GM12878 (cell line): ENCODE results near the gene SRD5A1. TPM values are rescaled to one million over a fixed set of nuclear protein-coding genes. Genes with fewer than 3 reads are reported as not detected.
A peak's percentile ranks its signal among the peaks of the same experiment; 100 is the strongest.

Experiments
- ATAC-seq: fragments of 200-7000 bp; cut with Tn5 transposase; 3 replicates; pipeline ENCODE4 v1.9.1; 2020; ENCODE audit warnings: mild to moderate bottlenecking, moderate library complexity
- BruUV-seq: library from RNA; stranded (reverse); fragments of 400-500 nt; replicated peaks from 2 replicates; lab custom pipeline; 2021; lab: Mats Ljungman, UMichigan
- CTCF ChIA-PET: fragments of 300-600 bp; sonication (Branson Sonifier 250); formaldehyde crosslinking; extraction: SDS; loops from one replicate; lab custom pipeline; 2021; ENCODE audit warnings: inconsistent platforms; lab: Yijun Ruan, JAX
- POLR2A ChIA-PET: fragments of 350-600 bp; formaldehyde crosslinking; extraction: SDS; loops from one replicate; lab custom pipeline; 2021; ENCODE audit warnings: inconsistent platforms; lab: Charles Lee
- RAD21 ChIA-PET: fragments of 300-600 bp; sonication (Branson Sonifier 250); formaldehyde crosslinking; loops from one replicate; lab custom pipeline; 2023; ENCODE audit warnings: antibody characterized with exemption; ENCODE audit not compliant: unreplicated experiment; lab: Charles Lee
- SMC1A ChIA-PET: fragments of 300-600 bp; sonication (Branson Sonifier 250); formaldehyde crosslinking; loops from one replicate; lab custom pipeline; 2023; ENCODE audit not compliant: unreplicated experiment, uncharacterized antibody; lab: Charles Lee
- DNase-seq: peaks from one replicate; pipeline ENCODE4 v3.0.0-alpha.2; 2011; ENCODE audit warnings: low read depth, low spot score
- FAIRE-seq: peaks from 3 replicates; lab custom pipeline; 2011; peaks lifted over from hg19 to GRCh38; lab: Jason Lieb, UNC
- H2AFZ ChIP-seq: 2 replicates; pipeline ENCODE4 v1.6.0; 2011; ENCODE audit warnings: low read depth, low read length, control low read depth; ENCODE audit not compliant: control insufficient read depth
- H3K27ac ChIP-seq: 2 replicates; pipeline ENCODE4 v1.5.1; 2011; ENCODE audit warnings: control low read depth; ENCODE audit not compliant: control insufficient read depth, insufficient read depth
- H3K27me3 ChIP-seq, 2 experiments: replicated peaks in 1 of 2; 2 replicates each; pipeline versions ENCODE4 v1.6.0 to v1.6.1; 2011; ENCODE audit warnings: low read length in 1 of 2; ENCODE audit not compliant: control insufficient read depth in 2 of 2, insufficient read depth in 2 of 2
- H3K36me3 ChIP-seq, 2 experiments: 2 replicates each; pipeline ENCODE4 v1.5.1; 2011; ENCODE audit warnings: low read length in 1 of 2; ENCODE audit not compliant: control insufficient read depth in 2 of 2, insufficient read depth in 2 of 2
- H3K4me1 ChIP-seq: 2 replicates; pipeline ENCODE4 v1.6.1; 2011; ENCODE audit warnings: mild to moderate bottlenecking, low read length, moderate library complexity, mixed read lengths; ENCODE audit not compliant: control insufficient read depth, insufficient read depth
- H3K4me2 ChIP-seq: 2 replicates; pipeline ENCODE4 v1.6.0; 2011; ENCODE audit warnings: control low read depth; ENCODE audit not compliant: control insufficient read depth, insufficient read depth
- H3K4me3 ChIP-seq: fragments of 200-600 bp; sonication (generic); 2 replicates; pipeline ENCODE4 v1.5.1; 2016
- H3K79me2 ChIP-seq: 2 replicates; pipeline ENCODE4 v1.6.0; 2011; ENCODE audit warnings: low read length; ENCODE audit not compliant: control insufficient read depth, insufficient read depth
- H3K9ac ChIP-seq: 2 replicates; pipeline ENCODE4 v1.8.0; 2011; ENCODE audit warnings: low read length, control low read depth, mixed read lengths; ENCODE audit not compliant: control insufficient read depth, insufficient read depth
- H3K9me3 ChIP-seq: replicated peaks from 3 replicates; pipeline ENCODE4 v1.5.1; 2011; ENCODE audit warnings: mild to moderate bottlenecking, low read length; ENCODE audit not compliant: control insufficient read depth, insufficient read depth
- H4K20me1 ChIP-seq: 2 replicates; pipeline ENCODE4 v1.6.0; 2011; ENCODE audit not compliant: control insufficient read depth, insufficient read depth
- ASH2L ChIP-seq: fragments of 300-600, 200-600 bp; sonication (generic); IDR thresholded peaks from 2 replicates; pipeline ENCODE4 v1.6.1; 2017; ENCODE audit warnings: low read depth, mild to moderate bottlenecking, borderline replicate concordance
- BACH1 ChIP-seq: fragments of 450-650 bp; IDR thresholded peaks from 2 replicates; pipeline ENCODE4 v1.6.1; 2017; ENCODE audit warnings: mild to moderate bottlenecking, borderline replicate concordance
- BRCA1 ChIP-seq: IDR thresholded peaks from 2 replicates; pipeline ENCODE4 v1.6.1; 2011; ENCODE audit warnings: low read depth, low read length, improper control_type of control experiment
- CREM ChIP-seq: IDR thresholded peaks from 2 replicates; pipeline ENCODE4 v1.6.1; 2014; ENCODE audit warnings: antibody characterized with exemption, low read depth
- EP300 ChIP-seq, 2 experiments: fragments of 150-350 bp in 1 of 2; IDR thresholded peaks; 2 replicates each; pipeline ENCODE4 v1.6.1; 2011 to 2012; ENCODE audit warnings: low read depth in 2 of 2, low read length in 2 of 2, borderline replicate concordance in 1 of 2, improper control_type of control experiment in 1 of 2, inconsistent platforms in 1 of 2; ENCODE audit not compliant: control insufficient read depth in 1 of 2
- IKZF1 ChIP-seq: fragments of 450-650 bp; conservative IDR thresholded peaks from 2 replicates; pipeline ENCODE4 v1.6.1; 2017; ENCODE audit warnings: antibody characterized with exemption, mild to moderate bottlenecking
- MAX ChIP-seq: IDR thresholded peaks from 2 replicates; pipeline ENCODE4 v1.6.1; 2012; ENCODE audit warnings: low read depth, low read length, improper control_type of control experiment
- MEF2B ChIP-seq: fragments of 450-650 bp; IDR thresholded peaks from 2 replicates; pipeline ENCODE4 v1.6.1; 2018; ENCODE audit warnings: mild to moderate bottlenecking, moderate library complexity; ENCODE audit not compliant: partially characterized antibody, poor library complexity, severe bottlenecking
- MYB ChIP-seq: fragments of 150-350 bp; IDR thresholded peaks from 2 replicates; pipeline ENCODE4 v1.6.1; 2014; ENCODE audit warnings: mild to moderate bottlenecking, low read depth, low read length, borderline replicate concordance
- NR2C1 ChIP-seq: fragments of 450-650 bp; IDR thresholded peaks from 2 replicates; pipeline ENCODE4 v1.6.1; 2017; ENCODE audit warnings: antibody characterized with exemption, mild to moderate bottlenecking, moderate library complexity
- POU2F2 ChIP-seq: IDR thresholded peaks from 3 replicates; pipeline ENCODE4 v1.6.1; 2011; ENCODE audit warnings: low read depth, mild to moderate bottlenecking, low read length, borderline replicate concordance
- RUNX3 ChIP-seq: IDR thresholded peaks from 2 replicates; pipeline ENCODE4 v1.6.1; 2012; ENCODE audit warnings: low read length, inconsistent platforms
- SKIL ChIP-seq: fragments of 450-650 bp; IDR thresholded peaks from 2 replicates; pipeline ENCODE4 v1.6.1; 2017; ENCODE audit warnings: mild to moderate bottlenecking, low read depth, inconsistent platforms; ENCODE audit not compliant: poor library complexity, severe bottlenecking
- YY1 ChIP-seq: IDR thresholded peaks from 2 replicates; pipeline ENCODE4 v1.6.1; 2011; ENCODE audit warnings: low read depth, mild to moderate bottlenecking, low read length
- ZNF217 ChIP-seq: fragments of 450-650 bp; IDR thresholded peaks from 2 replicates; pipeline ENCODE4 v1.6.1; 2017; ENCODE audit warnings: antibody characterized with exemption, mild to moderate bottlenecking
- ZNF24 ChIP-seq: fragments of 450-650 bp; IDR thresholded peaks from 2 replicates; pipeline ENCODE4 v1.6.1; 2017; ENCODE audit warnings: antibody characterized with exemption, mild to moderate bottlenecking
- WGBS: methylation state at CpG from one replicate; pipeline ENCODE4 v1.1.6; 2016; ENCODE audit warnings: low lambda C conversion rate; ENCODE audit not compliant: insufficient replicate concordance, insufficient coverage; ENCODE audit errors: missing lambda C conversion rate; 5-methylcytosine and 5-hydroxymethylcytosine counted together
- in situ Hi-C: fragments of 300-500 bp; cut with MboI; formaldehyde crosslinking; loops from 9 replicates; pipeline ENCODE4 v1.14.3; 2018; ENCODE audit warnings: mixed read lengths
- intact Hi-C: fragments of 100-400 bp; cut with micrococcal nuclease; formaldehyde crosslinking; loops from one replicate; pipeline ENCODE4 v1.14.2; 2022; ENCODE audit not compliant: unreplicated experiment
- polyA plus RNA-seq, 11 experiments: library from polyadenylated mRNA; depleted of rRNA in 4 of 11; unstranded in 6 of 11; stranded (reverse) in 5 of 11; fragments of >200 nt; fragmentation: Nextera tagmentation in 4 of 11; fragmentation: Illumina TruSeq in 1 of 11; extraction: Ambion mirVana in 4 of 11; extraction: Trizol in 1 of 11; gene quantifications; 1 replicate in 1 of 11; 2 replicates in 10 of 11; pipeline versions ENCODE4 v1.2.1 to v1.2.3, GENCODE V29; 2011 to 2016; ENCODE audit warnings: inconsistent platforms in 2 of 11, missing spikeins in 2 of 11, low read depth in 1 of 11
- total RNA-seq, 4 experiments: library from RNA; depleted of rRNA in 3 of 4; stranded (reverse); fragments of >200 nt in 3 of 4; fragmentation: Illumina TruSeq in 1 of 4; extraction: Trizol in 1 of 4; gene quantifications; 2 replicates each; pipeline versions ENCODE4 v1.2.1 to v1.2.3, GENCODE V29; 2013 to 2021
- TF ChIP-seq, protein P1 (sequence below), 3 experiments: IDR thresholded peaks in 2 of 3; conservative IDR thresholded peaks in 1 of 3; 2 replicates each; pipeline ENCODE4 v1.5.1; 2011; ENCODE audit warnings: low read depth in 3 of 3, low read length in 3 of 3, mild to moderate bottlenecking in 3 of 3, control low read depth in 2 of 3, moderate library complexity in 2 of 3, inconsistent platforms in 1 of 3, mixed read lengths in 1 of 3; ENCODE audit not compliant: control insufficient read depth in 2 of 3, insufficient read depth in 1 of 3; ENCODE audit errors: extremely low read depth in 1 of 3

SRD5A1 gene
- total and polyA plus RNA-seq, 10 of the 15 experiments (the other 5 are each of a cell fraction or from before 2014, with no cell fraction given) = 0.76 to 20.1 (median 12.3) TPM

DNA sequence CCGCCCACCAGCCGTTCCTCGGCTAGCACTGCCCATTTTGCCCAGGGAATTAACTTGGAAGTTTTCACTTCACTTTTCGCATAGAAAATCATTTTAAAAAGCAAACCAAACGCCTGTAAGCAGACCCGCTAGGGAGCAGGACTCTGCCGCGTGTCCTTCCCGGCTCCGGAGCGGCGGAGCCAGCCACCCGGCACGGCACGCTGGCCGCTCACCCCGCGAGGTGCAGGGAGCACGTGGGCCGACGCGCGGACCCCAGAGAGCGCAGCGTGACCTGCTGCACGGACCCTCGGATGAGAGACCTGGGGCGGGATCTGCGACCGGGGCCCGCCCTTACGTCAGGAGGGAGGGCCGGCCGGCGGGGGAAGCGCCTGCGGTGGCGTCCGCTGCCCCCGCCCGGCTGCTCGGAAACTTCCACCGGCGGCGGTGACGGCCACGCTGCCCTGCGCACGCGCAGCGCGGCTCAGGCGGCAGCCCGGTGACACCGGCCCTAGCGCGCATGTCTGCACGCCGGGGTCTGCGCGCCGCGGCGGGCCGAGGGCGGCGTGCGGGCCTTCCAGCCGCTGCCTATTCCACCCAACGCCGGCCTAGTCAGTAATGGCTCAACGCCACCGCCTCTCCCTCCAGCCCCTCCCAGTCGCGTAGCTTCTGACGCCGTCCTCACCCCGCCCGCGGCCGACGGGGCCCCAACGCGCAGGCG is 79.5 kb downstream of the SRD5A1 start:
- peak; percentile 69 for FAIRE-seq
- TF ChIP-seq MAX (peak; percentile 68), POU2F2 (no peak; the same call in 2 of the 3 replicates), NR2C1 (peak; percentile 48), YY1 (no peak; the same call in 1 of the 2 replicates), BRCA1 (no peak), EP300 (IDR thresholded peaks at IDR 0.05; ENCODE audit: borderline replicate concordance in 1 of 2, control insufficient read depth in 1 of 2, low read depth in 2 of 2, low read length in 2 of 2) (0 out of 4 replicates have a peak, but pooled peaks of 1 of the 2 experiments have one; percentile 5), BACH1 (peak; percentile 81), MYB (no peak), ZNF217 (0 out of 2 replicates have a peak, but pooled peaks have one; percentile 22), CREM (peak; percentile 89), ASH2L (no peak), ZNF24 (peak; percentile 60; the same call in 1 of the 2 replicates), SKIL (no peak), MEF2B (peak; percentile 29), IKZF1 (peak; percentile 94), RUNX3 (peak; percentile 42)
- TF ChIP-seq, protein P1, sequence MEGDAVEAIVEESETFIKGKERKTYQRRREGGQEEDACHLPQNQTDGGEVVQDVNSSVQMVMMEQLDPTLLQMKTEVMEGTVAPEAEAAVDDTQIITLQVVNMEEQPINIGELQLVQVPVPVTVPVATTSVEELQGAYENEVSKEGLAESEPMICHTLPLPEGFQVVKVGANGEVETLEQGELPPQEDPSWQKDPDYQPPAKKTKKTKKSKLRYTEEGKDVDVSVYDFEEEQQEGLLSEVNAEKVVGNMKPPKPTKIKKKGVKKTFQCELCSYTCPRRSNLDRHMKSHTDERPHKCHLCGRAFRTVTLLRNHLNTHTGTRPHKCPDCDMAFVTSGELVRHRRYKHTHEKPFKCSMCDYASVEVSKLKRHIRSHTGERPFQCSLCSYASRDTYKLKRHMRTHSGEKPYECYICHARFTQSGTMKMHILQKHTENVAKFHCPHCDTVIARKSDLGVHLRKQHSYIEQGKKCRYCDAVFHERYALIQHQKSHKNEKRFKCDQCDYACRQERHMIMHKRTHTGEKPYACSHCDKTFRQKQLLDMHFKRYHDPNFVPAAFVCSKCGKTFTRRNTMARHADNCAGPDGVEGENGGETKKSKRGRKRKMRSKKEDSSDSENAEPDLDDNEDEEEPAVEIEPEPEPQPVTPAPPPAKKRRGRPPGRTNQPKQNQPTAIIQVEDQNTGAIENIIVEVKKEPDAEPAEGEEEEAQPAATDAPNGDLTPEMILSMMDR (IDR thresholded peaks at IDR 0.05 in 2 of 3, conservative IDR thresholded peaks at IDR 0.05 in 1 of 3; ENCODE audit: control insufficient read depth in 2 of 3, extremely low read depth in 1 of 3, insufficient read depth in 1 of 3, low read depth in 3 of 3, low read length in 3 of 3) = peak in 1 of 3 experiments; percentile 30; a peak in 2 of 6 replicates

More for the DNA sequence above, 79.5 kb downstream of the SRD5A1 start:
- peak overlapping the region; percentile 93 for H3K4me2 ChIP-seq
- peak overlapping the region; percentile 85 for H3K4me3 ChIP-seq
- peaks cover 26% of the 10 kb centered on the region for H3K4me1 ChIP-seq
- CTCF ChIA-PET = interaction anchor here (1.2 kb wide), 2 partner anchors 9 to 26 kb away, joined by 3 read pairs; no protein-coding TSS in a partner anchor
- H3K27me3 ChIP-seq = no peaks in the 10 kb centered on the region
- no peaks in the 10 kb centered on the region for H3K9me3 ChIP-seq
- peaks cover 12% of the 10 kb centered on the region; the same call in 1 of the 2 replicates for H4K20me1 ChIP-seq
- POLR2A ChIA-PET = interaction anchor here (0.6 to 1.2 kb wide), 4 partner anchors 17 to 79 kb away, joined by 3 to 4 read pairs (median 3); partner anchors contain the start of genes NSUN2 and SRD5A1
- intact Hi-C loops = loop anchor here (1.0 to 10.0 kb wide), 5 partner anchors 16 to 958 kb away; partner anchors contain the start of genes MED10, NSUN2 and SRD5A1
- no TSS peak for BruUV-seq
- RAD21 ChIA-PET = interaction anchor here (0.5 to 1.2 kb wide), 7 partner anchors 10 to 80 kb away, joined by 3 to 8 read pairs (median 4); partner anchors contain the start of genes NSUN2 and SRD5A1
- ATAC-seq (peak; percentile 72), DNase-seq (peak; percentile 72)
- H3K79me2 ChIP-seq = peaks cover 39% of the 10 kb centered on the region
- peak overlapping the region; percentile 93 for H3K27ac ChIP-seq
- in situ Hi-C loops = no loop called here
- SMC1A ChIA-PET = interaction anchor here (0.9 to 1.4 kb wide), 6 partner anchors 16 to 94 kb away, joined by 3 to 8 read pairs (median 4); no protein-coding TSS in a partner anchor
- H2AFZ ChIP-seq = peak overlapping the region; percentile 84
- H3K9ac ChIP-seq = peak overlapping the region; percentile 89
- WGBS = 1% methylated on average over 81 of the region's 85 CpGs
- peaks cover 0 to 6% of the 10 kb centered on the region in 2 experiments; a peak in 1 of 4 replicates for H3K36me3 ChIP-seq
